Measurements from ENCODE around the gene CPT1B. TPM values are rescaled to one million over a fixed set of nuclear protein-coding genes. Genes with fewer than 3 reads are reported as not detected.

CPT1B gene
- polyA plus RNA-seq, 1 donor from 2014 or later = 72.4 TPM

DNA sequence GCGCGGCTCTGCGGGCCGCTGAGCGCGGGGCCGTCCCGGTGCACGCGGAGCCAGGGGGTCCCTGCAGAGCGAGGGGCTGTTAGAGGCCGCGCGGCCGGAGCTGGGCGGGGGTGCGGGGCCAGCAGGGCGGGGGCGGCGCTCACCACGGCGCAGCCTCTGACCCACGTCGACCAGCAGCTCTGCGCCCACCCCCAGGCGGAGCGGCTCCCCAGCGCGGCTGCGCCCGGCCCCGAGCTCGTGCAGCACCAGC, 52.4 kb downstream of the CPT1B start:
- no peaks in the 10 kb centered on the region for H3K9me2 ChIP-seq (ENCODE audit: insufficient read depth, low read length)
- no peaks in the 10 kb centered on the region for H3K79me2 ChIP-seq (replicated peaks; ENCODE audit: insufficient read depth, low read length)
- no peak overlapping the region for H3K4me2 ChIP-seq (ENCODE audit: low read length)
- no peaks in the 10 kb centered on the region for H3F3A ChIP-seq (ENCODE audit: insufficient read depth, low read length, poor library complexity, severe bottlenecking)
- H3K9ac ChIP-seq (ENCODE audit: low read length) = peak overlapping the region; percentile 81
- H3K36me3 ChIP-seq (ENCODE audit: insufficient read depth, low read length) = no peaks in the 10 kb centered on the region
- no peak for TF ChIP-seq MXI1 (conservative IDR thresholded peaks at IDR 0.05; ENCODE audit: poor library complexity, severe bottlenecking)
- TF ChIP-seq, protein P1, sequence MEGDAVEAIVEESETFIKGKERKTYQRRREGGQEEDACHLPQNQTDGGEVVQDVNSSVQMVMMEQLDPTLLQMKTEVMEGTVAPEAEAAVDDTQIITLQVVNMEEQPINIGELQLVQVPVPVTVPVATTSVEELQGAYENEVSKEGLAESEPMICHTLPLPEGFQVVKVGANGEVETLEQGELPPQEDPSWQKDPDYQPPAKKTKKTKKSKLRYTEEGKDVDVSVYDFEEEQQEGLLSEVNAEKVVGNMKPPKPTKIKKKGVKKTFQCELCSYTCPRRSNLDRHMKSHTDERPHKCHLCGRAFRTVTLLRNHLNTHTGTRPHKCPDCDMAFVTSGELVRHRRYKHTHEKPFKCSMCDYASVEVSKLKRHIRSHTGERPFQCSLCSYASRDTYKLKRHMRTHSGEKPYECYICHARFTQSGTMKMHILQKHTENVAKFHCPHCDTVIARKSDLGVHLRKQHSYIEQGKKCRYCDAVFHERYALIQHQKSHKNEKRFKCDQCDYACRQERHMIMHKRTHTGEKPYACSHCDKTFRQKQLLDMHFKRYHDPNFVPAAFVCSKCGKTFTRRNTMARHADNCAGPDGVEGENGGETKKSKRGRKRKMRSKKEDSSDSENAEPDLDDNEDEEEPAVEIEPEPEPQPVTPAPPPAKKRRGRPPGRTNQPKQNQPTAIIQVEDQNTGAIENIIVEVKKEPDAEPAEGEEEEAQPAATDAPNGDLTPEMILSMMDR (IDR thresholded peaks at IDR 0.05; ENCODE audit: poor library complexity, severe bottlenecking) = peak; percentile 20
- H3K9me3 ChIP-seq (ENCODE audit: low read length) = no peaks in the 10 kb centered on the region
- no peak overlapping the region for H2AFZ ChIP-seq (ENCODE audit: low read depth, low read length)
- H3K27me3 ChIP-seq (ENCODE audit: insufficient read depth, low read depth, low read length) = peaks cover 14% of the 10 kb centered on the region
- H3K4me3 ChIP-seq (ENCODE audit: low read length) = peak overlapping the region; percentile 95
- H3K27ac ChIP-seq (ENCODE audit: low read length) = peak overlapping the region; percentile 75
- H4K20me1 ChIP-seq (ENCODE audit: insufficient read depth) = no peaks in the 10 kb centered on the region

DNA sequence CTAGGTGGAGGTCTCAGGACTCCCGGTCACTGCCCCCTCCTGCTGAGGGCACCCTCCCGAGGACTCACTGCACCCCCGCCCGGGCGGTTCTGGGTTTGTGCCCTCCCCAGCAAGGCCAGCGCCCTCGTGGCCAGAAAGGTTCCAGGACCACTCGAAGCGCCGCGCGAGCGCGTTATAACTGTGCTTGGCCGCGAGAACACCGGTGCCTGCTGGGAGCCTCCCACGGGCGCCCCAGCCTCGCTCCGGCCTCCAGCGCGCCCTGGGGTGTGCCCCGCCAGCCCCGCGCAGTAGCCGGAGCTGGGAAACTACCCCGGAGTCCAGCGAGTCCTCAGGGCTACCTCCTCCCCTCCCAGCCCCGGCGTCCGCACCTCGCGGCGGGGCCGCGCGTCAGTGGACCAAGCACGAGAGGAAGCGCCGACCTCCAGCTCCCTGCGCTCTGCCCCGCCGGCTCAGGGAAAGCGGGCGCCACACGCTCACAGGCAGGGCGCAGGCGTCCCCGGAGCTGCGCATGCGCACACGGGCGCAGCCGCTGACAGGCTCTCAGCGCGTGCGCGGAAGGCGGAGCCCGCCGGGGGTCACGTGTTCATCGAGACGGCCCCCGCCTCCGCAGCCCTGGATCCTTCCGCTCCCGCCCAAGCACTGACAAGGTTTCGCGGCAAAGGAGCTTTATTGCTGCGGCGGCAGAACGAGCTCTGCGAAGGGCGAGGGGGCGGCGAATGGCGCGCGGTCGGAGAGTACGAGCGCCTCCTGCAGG, 52.9 kb downstream of the CPT1B start, which contains the start of gene SCO2:
TSS of gene SCO2 (minus strand) at position 495 of the 754 bp plus-strand sequence. CDS start 1,187 bp downstream, outside the sequence.
- H3K4me3 ChIP-seq (ENCODE audit: low read length) = peak within 1 kb of the TSS; percentile 95
- H3K4me2 ChIP-seq (ENCODE audit: low read length) = peak within 1 kb of the TSS; percentile 88
- H3K36me3 ChIP-seq (ENCODE audit: insufficient read depth, low read length) = no peaks in the 10 kb centered on the region
- H3K9me2 ChIP-seq (ENCODE audit: insufficient read depth, low read length) = no peaks in the 10 kb centered on the region
- peaks cover 9% of the 10 kb centered on the region for H3K27me3 ChIP-seq (ENCODE audit: insufficient read depth, low read depth, low read length)
- H3F3A ChIP-seq (ENCODE audit: insufficient read depth, low read length, poor library complexity, severe bottlenecking) = no peaks in the 10 kb centered on the region
- no peaks in the 10 kb centered on the region for H4K20me1 ChIP-seq (ENCODE audit: insufficient read depth)
- no peak for TF ChIP-seq EZH2 (IDR thresholded peaks at IDR 0.05; ENCODE audit: borderline replicate concordance, insufficient read depth, low read length, poor library complexity, severe bottlenecking)
- peak; percentile 47 for TF ChIP-seq SMC3 (conservative IDR thresholded peaks at IDR 0.05; ENCODE audit: poor library complexity)
- peak; percentile 47 for TF ChIP-seq EP300 (conservative IDR thresholded peaks at IDR 0.05; ENCODE audit: poor library complexity, severe bottlenecking)
- peak; percentile 62 for TF ChIP-seq RAD21 (conservative IDR thresholded peaks at IDR 0.05)
- TF ChIP-seq TAF1 (IDR thresholded peaks at IDR 0.05; ENCODE audit: low read depth) = peak; percentile 86
- no peak for TF ChIP-seq REST (IDR thresholded peaks at IDR 0.05; ENCODE audit: borderline replicate concordance)
- TF ChIP-seq, protein P1 (IDR thresholded peaks at IDR 0.05; ENCODE audit: poor library complexity, severe bottlenecking) = peak; percentile 73
- peak; percentile 89 for TF ChIP-seq POLR2AphosphoS5 (IDR thresholded peaks at IDR 0.05)
- TF ChIP-seq MXI1 (conservative IDR thresholded peaks at IDR 0.05; ENCODE audit: poor library complexity, severe bottlenecking) = peak; percentile 84
- peak within 1 kb of the TSS; percentile 75 for H3K27ac ChIP-seq (ENCODE audit: low read length)
- peak within 1 kb of the TSS; percentile 27 for H2AFZ ChIP-seq (ENCODE audit: low read depth, low read length)
- H3K9me3 ChIP-seq (ENCODE audit: low read length) = no peaks in the 10 kb centered on the region
- H3K79me2 ChIP-seq (replicated peaks; ENCODE audit: insufficient read depth, low read length) = no peaks in the 10 kb centered on the region
- peak within 1 kb of the TSS; percentile 81 for H3K9ac ChIP-seq (ENCODE audit: low read length)

All from neural cell (in vitro differentiated cells).